DOHH2 (cell line): ENCODE data around the gene DDX41.

Experiments
- EZH2phosphoT487 ChIP-seq: fragments of 200-600 bp; sonication (generic); IDR thresholded peaks from 2 replicates; pipeline ENCODE4 v1.6.1; 2017; ENCODE audit warnings: borderline replicate concordance, mild to moderate bottlenecking, antibody characterized with exemption, low read length, moderate library complexity, mixed read lengths
- TF ChIP-seq, protein P1 (sequence below): fragments of 200-600 bp; sonication (generic); IDR thresholded peaks from one replicate; pipeline ENCODE4 v1.5.1; 2014; ENCODE audit warnings: antibody characterized with exemption, mild to moderate bottlenecking, low read depth, low read length; ENCODE audit not compliant: poor library complexity, severe bottlenecking

DNA sequence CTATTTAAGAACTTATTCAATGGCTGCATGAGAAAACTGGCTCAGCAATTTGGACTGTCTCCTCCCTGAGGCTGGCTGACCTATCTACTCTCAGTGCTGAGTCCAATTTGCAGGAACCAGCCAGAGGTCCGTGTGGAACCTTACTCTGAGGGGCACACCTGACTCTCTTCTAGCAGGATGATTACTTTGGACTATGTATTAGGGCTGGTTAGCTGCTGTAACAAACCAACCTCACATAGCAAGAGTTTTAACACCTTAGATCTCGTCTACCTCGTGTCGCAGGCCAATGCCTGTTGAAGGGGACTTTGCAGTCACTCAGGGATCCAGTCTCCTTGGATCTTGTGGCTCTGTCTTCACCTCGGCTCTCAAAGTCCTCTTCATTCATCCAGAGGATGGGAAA, 41.0 kb upstream of the DDX41 start:
- TF ChIP-seq, protein P1, sequence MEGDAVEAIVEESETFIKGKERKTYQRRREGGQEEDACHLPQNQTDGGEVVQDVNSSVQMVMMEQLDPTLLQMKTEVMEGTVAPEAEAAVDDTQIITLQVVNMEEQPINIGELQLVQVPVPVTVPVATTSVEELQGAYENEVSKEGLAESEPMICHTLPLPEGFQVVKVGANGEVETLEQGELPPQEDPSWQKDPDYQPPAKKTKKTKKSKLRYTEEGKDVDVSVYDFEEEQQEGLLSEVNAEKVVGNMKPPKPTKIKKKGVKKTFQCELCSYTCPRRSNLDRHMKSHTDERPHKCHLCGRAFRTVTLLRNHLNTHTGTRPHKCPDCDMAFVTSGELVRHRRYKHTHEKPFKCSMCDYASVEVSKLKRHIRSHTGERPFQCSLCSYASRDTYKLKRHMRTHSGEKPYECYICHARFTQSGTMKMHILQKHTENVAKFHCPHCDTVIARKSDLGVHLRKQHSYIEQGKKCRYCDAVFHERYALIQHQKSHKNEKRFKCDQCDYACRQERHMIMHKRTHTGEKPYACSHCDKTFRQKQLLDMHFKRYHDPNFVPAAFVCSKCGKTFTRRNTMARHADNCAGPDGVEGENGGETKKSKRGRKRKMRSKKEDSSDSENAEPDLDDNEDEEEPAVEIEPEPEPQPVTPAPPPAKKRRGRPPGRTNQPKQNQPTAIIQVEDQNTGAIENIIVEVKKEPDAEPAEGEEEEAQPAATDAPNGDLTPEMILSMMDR = no peak
- no peak for TF ChIP-seq EZH2phosphoT487
